A549 (cell line): ENCODE measurements around the gene CLEC16A. TPM values are rescaled to one million over a fixed set of nuclear protein-coding genes. Genes with fewer than 3 reads are reported as not detected.

Source experiments
- ATAC-seq, 2 experiments: fragments of 200-7000 bp in 1 of 2; fragments of >200 bp in 1 of 2; cut with Nextera tagmentation in 1 of 2; cut with Tn5 transposase in 1 of 2; 3 replicates each; pipeline versions ENCODE4 v1.8.0 to v1.9.1; 2018 to 2020; ENCODE audit warnings: mild to moderate bottlenecking in 1 of 2, moderate library complexity in 1 of 2
- CTCF ChIA-PET: fragments of 300-600 bp; sonication (Branson Sonifier 250); formaldehyde crosslinking; extraction: SDS; loops from one replicate; lab custom pipeline; 2021; ENCODE audit warnings: antibody characterized with exemption, inconsistent platforms; lab: Yijun Ruan, JAX
- POLR2A ChIA-PET: fragments of 350-600 bp; formaldehyde crosslinking; extraction: SDS; loops from one replicate; lab custom pipeline; 2021; ENCODE audit warnings: antibody characterized with exemption, inconsistent platforms; lab: Yijun Ruan, JAX
- DNase-seq, 2 experiments: peaks; one replicate each; pipeline versions ENCODE4 v3.0.0 to v3.0.0-alpha.2; 2011 to 2016; ENCODE audit warnings: low read depth in 1 of 2, low spot score in 1 of 2
- FAIRE-seq: peaks from 2 replicates; lab custom pipeline; 2011; peaks lifted over from hg19 to GRCh38; lab: Jason Lieb, UNC
- H3K27ac ChIP-seq, 2 experiments: fragments of >200 bp; sonication (Bioruptor Twin); formaldehyde crosslinking; 3 replicates each; pipeline ENCODE4 v1.5.1; 2016 to 2017
- H3K4me1 ChIP-seq: fragments of >200 bp; sonication (Bioruptor Twin); formaldehyde crosslinking; 3 replicates; pipeline ENCODE4 v1.6.1; 2016
- H3K4me2 ChIP-seq: fragments of >200 bp; sonication (Bioruptor Twin); formaldehyde crosslinking; 3 replicates; pipeline ENCODE4 v1.6.1; 2016
- H3K4me3 ChIP-seq: fragments of >200 bp; sonication (Bioruptor Twin); formaldehyde crosslinking; 3 replicates; pipeline ENCODE4 v1.5.1; 2016
- H3K9me3 ChIP-seq: fragments of >200 bp; sonication (Bioruptor Twin); formaldehyde crosslinking; 3 replicates; pipeline ENCODE4 v1.6.1; 2016
- BHLHE40 ChIP-seq: IDR thresholded peaks from 2 replicates; pipeline ENCODE4 v1.6.1; 2012; ENCODE audit warnings: low read depth, low read length, inconsistent platforms
- CBX2 ChIP-seq: fragments of 200-600 bp; sonication (generic); IDR thresholded peaks from 2 replicates; pipeline ENCODE4 v1.6.1; 2016; ENCODE audit warnings: low read depth, mild to moderate bottlenecking, borderline replicate concordance
- E2F6 ChIP-seq: IDR thresholded peaks from 2 replicates; pipeline ENCODE4 v1.6.1; 2012; ENCODE audit warnings: low read depth, borderline replicate concordance
- EHF ChIP-seq: fragments of 250-450 bp; sonication (Bioruptor Pico); IDR thresholded peaks from 2 replicates; pipeline ENCODE4 v1.5.0; 2020; ENCODE audit warnings: mild to moderate bottlenecking
- EP300 ChIP-seq, 2 experiments: fragments of >200 bp; sonication (Bioruptor Twin); formaldehyde crosslinking; IDR thresholded peaks; 2 replicates in 1 of 2; 3 replicates in 1 of 2; pipeline ENCODE4 v1.6.1; 2016 to 2017
- ESRRA ChIP-seq: fragments of 150-350 bp; IDR thresholded peaks from 2 replicates; pipeline ENCODE4 v1.6.1; 2014; ENCODE audit warnings: mild to moderate bottlenecking, low read length, borderline replicate concordance
- FOSB ChIP-seq: fragments of 250-450 bp; sonication (Bioruptor Pico); IDR thresholded peaks from 2 replicates; pipeline ENCODE4 v1.5.0; 2020; ENCODE audit warnings: mild to moderate bottlenecking, moderate library complexity
- FOSL2 ChIP-seq, 2 experiments: fragments of 450-650 bp in 1 of 2; fragments of >200 bp in 1 of 2; sonication (Bioruptor Twin) in 1 of 2; formaldehyde crosslinking; IDR thresholded peaks; 2 replicates each; pipeline versions ENCODE4 v1.5.0 to v1.6.1; 2016 to 2020; ENCODE audit warnings: mild to moderate bottlenecking in 1 of 2, moderate library complexity in 1 of 2
- HES2 ChIP-seq: fragments of >200 bp; sonication (Bioruptor Twin); formaldehyde crosslinking; IDR thresholded peaks from 2 replicates; pipeline ENCODE4 v1.6.1; 2016
- HOXA7 ChIP-seq: fragments of 250-450 bp; sonication (Bioruptor Pico); IDR thresholded peaks from 2 replicates; pipeline ENCODE4 v1.5.0; 2020; ENCODE audit warnings: mild to moderate bottlenecking, moderate library complexity
- HOXB13 ChIP-seq: fragments of 250-450 bp; sonication (Bioruptor Pico); IDR thresholded peaks from 2 replicates; pipeline ENCODE4 v1.5.0; 2020; ENCODE audit warnings: low read depth, mild to moderate bottlenecking, moderate library complexity
- HOXB5 ChIP-seq: fragments of 250-450 bp; sonication (Bioruptor Pico); IDR thresholded peaks from 2 replicates; pipeline ENCODE4 v1.5.0; 2020; ENCODE audit warnings: mild to moderate bottlenecking, moderate library complexity
- JUN ChIP-seq, 2 experiments: fragments of >200 bp; sonication (Bioruptor Twin); formaldehyde crosslinking; IDR thresholded peaks; 2 replicates in 1 of 2; 3 replicates in 1 of 2; pipeline ENCODE4 v1.6.1; 2016 to 2017
- KDM5A ChIP-seq: fragments of 200-600 bp; sonication (generic); IDR thresholded peaks from 2 replicates; pipeline ENCODE4 v1.6.1; 2016; ENCODE audit warnings: antibody characterized with exemption, mild to moderate bottlenecking
- MAFK ChIP-seq: fragments of 450-650 bp; IDR thresholded peaks from 2 replicates; pipeline ENCODE4 v1.6.1; 2014; ENCODE audit not compliant: partially characterized antibody
- MAX ChIP-seq: IDR thresholded peaks from 2 replicates; pipeline ENCODE4 v1.6.1; 2012
- MYC ChIP-seq: IDR thresholded peaks from 2 replicates; pipeline ENCODE4 v1.6.1; 2012; ENCODE audit warnings: mild to moderate bottlenecking, inconsistent platforms, low read length, improper control_type of control experiment, borderline replicate concordance
- NPAS2 ChIP-seq: fragments of 250-450 bp; sonication (Bioruptor Pico); IDR thresholded peaks from 2 replicates; pipeline ENCODE4 v1.8.0; 2022; ENCODE audit warnings: mild to moderate bottlenecking, moderate library complexity, borderline replicate concordance
- RARB ChIP-seq: fragments of 250-450 bp; sonication (Bioruptor Pico); IDR thresholded peaks from 2 replicates; pipeline ENCODE4 v1.8.0; 2021; ENCODE audit warnings: mild to moderate bottlenecking, moderate library complexity
- RCOR1 ChIP-seq: fragments of 150-350 bp; IDR thresholded peaks from 2 replicates; pipeline ENCODE4 v1.6.1; 2014; ENCODE audit warnings: antibody characterized with exemption, low read length, low read depth
- SMC3 ChIP-seq: fragments of >200 bp; sonication (Bioruptor Twin); formaldehyde crosslinking; IDR thresholded peaks from 3 replicates; pipeline ENCODE4 v1.6.1; 2018; ENCODE audit warnings: inconsistent platforms
- TFCP2L1 ChIP-seq: fragments of 250-450 bp; sonication (Bioruptor Pico); IDR thresholded peaks from 2 replicates; pipeline ENCODE4 v1.5.0; 2021; ENCODE audit warnings: mild to moderate bottlenecking
- ZC3H11A ChIP-seq: fragments of 450-650 bp; IDR thresholded peaks from 2 replicates; pipeline ENCODE4 v1.6.1; 2014; ENCODE audit warnings: antibody characterized with exemption, mild to moderate bottlenecking
- ZSCAN20 ChIP-seq: fragments of 250-450 bp; sonication (Bioruptor Pico); IDR thresholded peaks from 2 replicates; pipeline ENCODE4 v1.8.0; 2022; ENCODE audit warnings: mild to moderate bottlenecking, moderate library complexity
- WGBS: methylation state at CpG from one replicate; pipeline ENCODE4 v1.1.6; 2017; ENCODE audit errors: missing lambda C conversion rate; 5-methylcytosine and 5-hydroxymethylcytosine counted together
- polyA plus RNA-seq, 4 experiments: library from polyadenylated mRNA; depleted of rRNA in 3 of 4; stranded (reverse); fragments of >200 nt; fragmentation: RNase III in 1 of 4; extraction: RNeasy Plus Mini Kit Qiagen cat#74134 plus additional on column Dnase treatment in 1 of 4; gene quantifications; 2 replicates in 3 of 4; 3 replicates in 1 of 4; pipeline ENCODE4 v1.2.3, GENCODE V29; 2011 to 2017
- TF ChIP-seq, protein P1 (sequence below): fragments of 250-450 bp; sonication (Bioruptor Pico); IDR thresholded peaks from 2 replicates; pipeline ENCODE4 v1.5.0; 2021; ENCODE audit warnings: mild to moderate bottlenecking, moderate library complexity, borderline replicate concordance
- TF ChIP-seq, protein P2 (sequence below): fragments of 200-600 bp; sonication (generic); IDR thresholded peaks from 2 replicates; pipeline ENCODE4 v1.6.1; 2016; ENCODE audit warnings: antibody characterized with exemption, mild to moderate bottlenecking, moderate library complexity

The CLEC16A gene
- polyA plus RNA-seq, 2 of the 4 experiments (the other 2 are of a cell fraction): 8.3 to 10.4 TPM

DNA sequence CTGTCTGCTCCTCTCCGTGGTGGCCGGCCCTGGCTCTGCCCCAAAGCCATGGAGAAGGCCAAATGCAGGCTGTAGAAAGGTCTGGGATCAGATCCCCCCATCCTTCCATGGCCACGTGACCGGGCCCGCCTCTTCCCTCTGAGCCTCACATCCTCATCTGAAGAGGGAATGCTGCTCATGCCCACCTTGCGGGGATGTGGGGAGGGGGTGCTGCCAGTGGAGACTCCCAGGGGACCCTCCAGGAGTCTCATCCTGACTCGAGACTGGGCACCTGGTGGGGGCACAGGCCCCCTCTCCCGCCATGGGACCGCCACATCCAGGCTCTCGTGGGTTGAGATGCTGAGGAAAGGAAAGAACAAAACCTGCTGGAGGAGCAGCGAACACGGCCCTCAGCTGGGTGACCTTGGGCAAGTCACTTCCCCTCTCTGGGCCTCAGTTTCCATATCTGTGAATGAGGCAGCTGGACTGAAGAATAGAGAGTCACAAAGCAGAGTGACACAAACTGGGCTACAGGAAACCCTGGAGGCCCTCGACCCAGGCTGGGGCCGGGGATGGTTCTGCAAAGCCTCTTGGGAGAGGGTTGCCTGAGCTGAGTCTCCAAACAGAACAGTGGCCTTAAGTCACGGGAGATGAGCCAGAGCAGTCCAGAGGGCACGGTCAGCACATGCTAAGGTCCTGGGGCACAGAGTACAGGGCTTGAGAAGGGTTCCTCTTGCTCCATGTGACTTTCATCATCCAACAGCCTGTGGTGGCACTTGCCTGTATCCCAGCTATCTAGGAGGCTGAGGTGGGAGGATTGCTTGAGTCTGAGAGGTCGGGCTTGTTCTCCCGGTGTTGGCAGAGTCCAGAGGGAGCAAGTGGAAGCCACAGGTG lies 281.5 kb downstream of the CLEC16A start:
- no peak for ATAC-seq
- H3K9me3 ChIP-seq: no peaks in the 10 kb centered on the region
- WGBS: 66% methylated on average over 18 of the region's 18 CpGs
- no peak overlapping the region; a peak in 1 of 6 replicates for H3K27ac ChIP-seq
- TF ChIP-seq HOXB5 (CRISPR knock-in tag) (no peak), BHLHE40 (no peak), HOXA7 (CRISPR knock-in tag) (no peak), ESRRA (no peak), FOSB (CRISPR knock-in tag) (no peak), HOXB13 (no peak), MAFK (no peak), MAX (no peak), SMC3 (no peak), FOSL2 (IDR thresholded peaks at IDR 0.05) (no peak), FOSL2 (CRISPR knock-in tag; IDR thresholded peaks at IDR 0.05) (no peak), JUN (IDR thresholded peaks at IDR 0.05) (no peak), EHF (CRISPR knock-in tag) (no peak), HES2 (no peak), MYC (no peak), EP300 (IDR thresholded peaks at IDR 0.05) (no peak), KDM5A (no peak)
- TF ChIP-seq, protein P1, sequence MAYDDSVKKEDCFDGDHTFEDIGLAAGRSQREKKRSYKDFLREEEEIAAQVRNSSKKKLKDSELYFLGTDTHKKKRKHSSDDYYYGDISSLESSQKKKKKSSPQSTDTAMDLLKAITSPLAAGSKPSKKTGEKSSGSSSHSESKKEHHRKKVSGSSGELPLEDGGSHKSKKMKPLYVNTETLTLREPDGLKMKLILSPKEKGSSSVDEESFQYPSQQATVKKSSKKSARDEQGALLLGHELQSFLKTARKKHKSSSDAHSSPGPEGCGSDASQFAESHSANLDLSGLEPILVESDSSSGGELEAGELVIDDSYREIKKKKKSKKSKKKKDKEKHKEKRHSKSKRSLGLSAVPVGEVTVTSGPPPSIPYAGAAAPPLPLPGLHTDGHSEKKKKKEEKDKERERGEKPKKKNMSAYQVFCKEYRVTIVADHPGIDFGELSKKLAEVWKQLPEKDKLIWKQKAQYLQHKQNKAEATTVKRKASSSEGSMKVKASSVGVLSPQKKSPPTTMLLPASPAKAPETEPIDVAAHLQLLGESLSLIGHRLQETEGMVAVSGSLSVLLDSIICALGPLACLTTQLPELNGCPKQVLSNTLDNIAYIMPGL (CRISPR knock-in tag): no peak
- TF ChIP-seq, protein P2, sequence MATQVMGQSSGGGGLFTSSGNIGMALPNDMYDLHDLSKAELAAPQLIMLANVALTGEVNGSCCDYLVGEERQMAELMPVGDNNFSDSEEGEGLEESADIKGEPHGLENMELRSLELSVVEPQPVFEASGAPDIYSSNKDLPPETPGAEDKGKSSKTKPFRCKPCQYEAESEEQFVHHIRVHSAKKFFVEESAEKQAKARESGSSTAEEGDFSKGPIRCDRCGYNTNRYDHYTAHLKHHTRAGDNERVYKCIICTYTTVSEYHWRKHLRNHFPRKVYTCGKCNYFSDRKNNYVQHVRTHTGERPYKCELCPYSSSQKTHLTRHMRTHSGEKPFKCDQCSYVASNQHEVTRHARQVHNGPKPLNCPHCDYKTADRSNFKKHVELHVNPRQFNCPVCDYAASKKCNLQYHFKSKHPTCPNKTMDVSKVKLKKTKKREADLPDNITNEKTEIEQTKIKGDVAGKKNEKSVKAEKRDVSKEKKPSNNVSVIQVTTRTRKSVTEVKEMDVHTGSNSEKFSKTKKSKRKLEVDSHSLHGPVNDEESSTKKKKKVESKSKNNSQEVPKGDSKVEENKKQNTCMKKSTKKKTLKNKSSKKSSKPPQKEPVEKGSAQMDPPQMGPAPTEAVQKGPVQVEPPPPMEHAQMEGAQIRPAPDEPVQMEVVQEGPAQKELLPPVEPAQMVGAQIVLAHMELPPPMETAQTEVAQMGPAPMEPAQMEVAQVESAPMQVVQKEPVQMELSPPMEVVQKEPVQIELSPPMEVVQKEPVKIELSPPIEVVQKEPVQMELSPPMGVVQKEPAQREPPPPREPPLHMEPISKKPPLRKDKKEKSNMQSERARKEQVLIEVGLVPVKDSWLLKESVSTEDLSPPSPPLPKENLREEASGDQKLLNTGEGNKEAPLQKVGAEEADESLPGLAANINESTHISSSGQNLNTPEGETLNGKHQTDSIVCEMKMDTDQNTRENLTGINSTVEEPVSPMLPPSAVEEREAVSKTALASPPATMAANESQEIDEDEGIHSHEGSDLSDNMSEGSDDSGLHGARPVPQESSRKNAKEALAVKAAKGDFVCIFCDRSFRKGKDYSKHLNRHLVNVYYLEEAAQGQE: no peak
- POLR2A ChIA-PET: no interaction called here
- H3K4me3 ChIP-seq: no peak overlapping the region
- DNase-seq: no peak
- CTCF ChIA-PET: no interaction called here
- no peak for FAIRE-seq
- no peaks in the 10 kb centered on the region for H3K4me1 ChIP-seq
- no peak overlapping the region for H3K4me2 ChIP-seq

DNA sequence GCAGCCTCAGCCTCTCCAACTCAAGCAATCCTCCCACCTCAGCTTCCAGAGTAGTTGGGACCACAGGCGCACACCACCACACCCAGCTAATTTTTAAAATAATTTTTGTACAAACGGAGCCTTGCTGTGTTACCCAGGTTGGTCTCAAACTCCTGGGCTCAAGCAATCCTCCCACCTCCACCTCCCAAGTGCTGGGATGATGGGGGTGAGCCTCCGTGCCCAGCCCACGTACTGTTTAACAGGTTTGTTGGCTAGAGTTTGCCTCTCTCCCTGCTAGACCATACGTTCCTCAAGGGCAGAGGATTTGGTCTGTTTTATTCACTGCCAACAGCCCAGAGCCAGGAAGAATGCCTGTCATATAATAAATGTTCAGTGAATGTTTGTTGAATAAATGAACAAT lies 285.1 kb downstream of the CLEC16A start:
- H3K4me2 ChIP-seq: no peak overlapping the region
- ChIA-PET POLR2A (interaction anchor here (0.7 kb wide), 1 partner anchor 26 kb away, joined by 4 read pairs; no protein-coding TSS in a partner anchor), CTCF (interaction anchor here (1.1 kb wide), 1 partner anchor 234 kb away, joined by 3 read pairs; no protein-coding TSS in a partner anchor)
- H3K4me1 ChIP-seq: no peaks in the 10 kb centered on the region
- H3K27ac ChIP-seq: no peak overlapping the region
- no peak for DNase-seq
- 65% methylated on average over 5 of the region's 5 CpGs for WGBS
- ATAC-seq: no peak
- H3K4me3 ChIP-seq: no peak overlapping the region
- TF ChIP-seq KDM5A (no peak), NPAS2 (no peak), RARB (CRISPR knock-in tag) (no peak), HES2 (no peak), FOSB (CRISPR knock-in tag) (no peak), CBX2 (no peak), RCOR1 (no peak), ZSCAN20 (CRISPR knock-in tag) (no peak), ZC3H11A (no peak), TFCP2L1 (CRISPR knock-in tag) (no peak), E2F6 (no peak)
- TF ChIP-seq, all 56 proteins: peak for 0
- H3K9me3 ChIP-seq: no peaks in the 10 kb centered on the region
- no peak for FAIRE-seq
